ENCODE results near the gene CHMP6.
A peak's percentile ranks its signal among the peaks of the same experiment; 100 is the strongest.

The CHMP6 gene

DNA sequence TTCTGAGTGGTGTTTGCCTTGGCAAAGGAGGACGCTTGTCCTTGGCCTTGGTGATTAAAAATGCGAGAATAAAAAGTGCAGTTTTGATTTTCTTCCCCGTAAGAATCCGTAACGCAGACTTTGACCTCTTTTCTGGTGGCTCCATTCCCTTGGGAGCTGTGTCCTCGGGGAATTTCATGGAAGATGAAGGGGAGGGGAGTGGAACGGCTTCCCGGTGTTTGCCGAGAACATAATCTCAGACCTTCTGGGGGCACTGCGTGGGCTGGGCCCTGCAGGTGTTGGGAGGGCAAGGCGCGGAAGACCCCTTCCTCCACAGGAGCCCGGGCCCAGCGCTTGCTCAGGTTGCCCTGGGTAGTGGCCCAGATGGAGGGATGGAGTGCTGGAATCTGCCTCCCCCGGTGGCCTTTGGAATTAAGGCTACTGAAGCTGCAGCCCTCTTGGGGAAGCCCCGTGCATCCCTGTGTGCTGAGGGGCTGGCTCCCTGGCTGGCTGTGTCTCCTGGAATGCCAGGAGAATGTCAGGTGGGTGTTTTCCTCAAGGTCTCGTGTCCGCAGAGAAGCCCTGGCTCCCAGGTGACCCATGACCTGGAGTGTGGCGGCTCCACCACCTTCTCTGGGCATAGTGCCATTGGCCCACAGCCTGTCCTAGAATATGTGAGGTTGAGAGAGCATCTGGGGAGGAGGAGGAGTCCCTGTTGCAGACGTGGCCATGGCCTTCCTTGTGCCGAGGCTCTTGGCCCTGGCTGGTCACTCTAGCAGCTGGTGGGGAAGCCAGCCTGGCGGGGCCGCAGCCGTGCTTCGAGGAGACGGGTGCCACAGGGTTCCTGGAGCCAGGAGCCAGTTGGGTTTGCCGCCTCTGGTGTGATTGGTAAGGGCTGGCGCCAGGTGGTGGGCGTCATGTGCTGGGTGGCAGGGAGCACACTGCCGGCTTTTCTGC lies 46.4 kb downstream of the CHMP6 start:
- no peak for DNase-seq (ENCODE audit: extremely low spot score, insufficient read length, low read depth)
- FAIRE-seq: no peak

GRCh38 chr17:81039096-81039495 lies 47.5 kb downstream of the CHMP6 start:
- no peak for FAIRE-seq
- no peak for DNase-seq (ENCODE audit: extremely low spot score, insufficient read length, low read depth)

- DNase-seq (ENCODE audit: extremely low spot score, insufficient read length, low read depth): no peak
- FAIRE-seq: no peak
Observed at GRCh38 chr17:81039854-81040758, 48.5 kb downstream of the CHMP6 start.

GRCh38 chr17:81040791-81041337 lies 49.2 kb downstream of the CHMP6 start:
- DNase-seq (ENCODE audit: extremely low spot score, insufficient read length, low read depth) (no peak), FAIRE-seq (no peak)

GRCh38 chr17:81042606-81043005 lies 51.0 kb downstream of the CHMP6 start:
- FAIRE-seq (no peak), DNase-seq (ENCODE audit: extremely low spot score, insufficient read length, low read depth) (no peak)

DNA sequence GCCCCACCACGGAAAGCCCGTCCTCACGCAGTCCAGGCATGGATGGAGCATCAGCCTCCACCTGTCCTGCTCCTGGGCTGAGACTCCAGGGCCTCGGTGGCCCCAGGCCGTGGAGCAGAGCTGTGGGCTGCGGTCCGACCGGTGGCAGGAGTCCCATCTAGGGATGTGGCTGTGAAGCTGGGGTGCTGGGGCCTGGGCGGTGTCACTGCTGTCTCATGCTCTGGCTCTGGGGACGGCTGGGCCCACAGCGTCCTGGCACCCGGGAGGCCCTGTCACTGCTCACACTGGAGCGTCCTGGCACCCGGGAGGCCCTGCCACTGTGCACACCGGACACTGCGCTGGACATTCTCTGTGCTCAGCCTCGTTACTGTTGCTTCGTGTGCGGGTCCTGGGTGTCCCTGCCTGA lies 51.7 kb downstream of the CHMP6 start:
- no peak for FAIRE-seq
- DNase-seq (ENCODE audit: extremely low spot score, insufficient read length, low read depth): no peak

GRCh38 chr17:81043725-81044427 lies 52.2 kb downstream of the CHMP6 start:
- no peak for FAIRE-seq
- DNase-seq (ENCODE audit: extremely low spot score, insufficient read length, low read depth): no peak

DNA sequence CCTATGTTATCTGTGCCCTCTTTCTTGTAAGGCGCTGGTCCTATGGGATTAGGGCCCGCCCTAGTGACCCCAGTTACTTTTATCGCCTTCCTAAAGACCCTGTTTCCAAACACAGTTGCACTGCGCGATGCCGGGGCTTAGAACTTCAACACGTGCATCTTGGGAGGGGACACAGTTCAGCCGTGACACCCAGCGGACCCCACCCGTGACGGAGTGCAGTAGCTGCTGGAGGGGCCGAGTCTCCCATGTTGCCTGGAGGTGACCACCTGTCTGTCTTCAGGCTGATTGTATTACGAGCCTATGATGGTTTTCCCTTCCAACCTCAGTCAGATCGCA lies 52.8 kb downstream of the CHMP6 start:
- FAIRE-seq: no peak
- no peak for DNase-seq (ENCODE audit: extremely low spot score, insufficient read length, low read depth)

GRCh38 chr17:81044764-81045589 lies 53.3 kb downstream of the CHMP6 start:
- FAIRE-seq (no peak), DNase-seq (ENCODE audit: extremely low spot score, insufficient read length, low read depth) (no peak)

GRCh38 chr17:81045590-81046095 lies 54.0 kb downstream of the CHMP6 start:
- no peak for DNase-seq (ENCODE audit: extremely low spot score, insufficient read length, low read depth)
- no peak for FAIRE-seq

GRCh38 chr17:81046132-81046769 lies 54.6 kb downstream of the CHMP6 start:
- DNase-seq (ENCODE audit: extremely low spot score, insufficient read length, low read depth) (no peak), FAIRE-seq (no peak)

DNA sequence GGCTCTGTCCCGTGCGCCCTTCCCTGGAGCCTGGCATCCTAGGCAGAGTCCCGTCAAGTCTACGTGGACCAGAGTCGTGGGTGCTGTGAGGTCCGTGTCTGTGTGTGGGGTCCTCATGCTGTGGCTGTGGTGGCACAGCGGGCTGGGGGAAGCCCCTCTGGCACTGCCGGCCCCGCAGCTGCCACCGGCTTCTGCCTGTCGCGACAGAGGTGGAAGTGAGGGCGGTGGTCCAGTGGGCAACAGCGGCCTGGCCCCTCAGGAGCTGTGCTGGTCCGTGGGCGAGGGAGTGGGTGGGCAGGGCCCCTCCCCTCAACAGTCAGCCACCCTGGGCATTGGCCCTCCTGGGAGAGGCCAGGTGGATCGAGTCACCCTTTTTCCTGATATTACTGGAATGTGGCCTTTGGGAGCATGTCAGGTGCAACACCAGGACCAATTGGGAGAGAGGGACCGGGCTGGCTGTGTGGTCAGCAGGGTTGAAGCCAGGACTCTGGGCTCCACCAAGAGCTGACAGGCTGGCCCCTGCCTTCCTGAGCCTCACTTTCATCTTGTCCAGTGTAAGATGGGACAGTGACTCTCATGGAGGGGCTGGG lies 55.2 kb downstream of the CHMP6 start:
- FAIRE-seq (no peak), DNase-seq (ENCODE audit: extremely low spot score, insufficient read length, low read depth) (no peak)

- DNase-seq (ENCODE audit: extremely low spot score, insufficient read length, low read depth) (no peak), FAIRE-seq (no peak)
Observed at GRCh38 chr17:81048827-81049371, 57.3 kb downstream of the CHMP6 start.

DNA sequence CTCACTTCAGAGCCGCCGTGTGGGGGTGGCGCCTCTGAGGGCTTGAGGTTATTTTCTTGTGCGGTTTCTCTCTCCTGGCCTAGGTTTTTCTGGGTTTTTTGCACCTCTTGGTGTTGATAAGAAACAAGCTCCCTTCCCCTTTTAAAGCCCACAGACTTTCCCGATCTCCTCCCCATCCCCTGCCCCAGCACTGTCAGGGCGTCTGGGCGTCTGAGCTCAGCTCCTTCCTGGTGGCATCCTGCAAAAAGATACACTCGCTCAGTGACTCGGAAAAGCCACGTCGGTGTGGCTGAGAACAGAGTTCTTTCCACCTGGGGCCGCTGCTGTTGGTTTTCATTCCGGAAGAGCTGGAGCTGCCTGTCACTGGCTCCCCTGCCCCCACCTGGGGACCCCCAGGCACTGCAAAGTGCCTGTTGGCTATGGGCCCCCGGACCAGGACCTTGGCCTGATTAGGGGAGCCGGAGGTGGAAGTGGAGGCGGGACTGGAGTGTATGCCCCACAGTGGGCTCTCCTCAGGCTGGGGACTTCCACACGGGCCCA lies 57.8 kb downstream of the CHMP6 start:
- FAIRE-seq: peak; percentile 63
- DNase-seq (ENCODE audit: extremely low spot score, insufficient read length, low read depth): no peak
